Middle frontal gyrus (tissue), 1 donor: ENCODE measurements around the gene OR9A2.

ENCODE experiments used
- DNase-seq: peaks from one replicate; pipeline ENCODE4 v3.0.0-alpha.2; 2015; ENCODE audit warnings: low spot score; ENCODE audit errors: extremely low spot score

The OR9A2 gene, protein sequence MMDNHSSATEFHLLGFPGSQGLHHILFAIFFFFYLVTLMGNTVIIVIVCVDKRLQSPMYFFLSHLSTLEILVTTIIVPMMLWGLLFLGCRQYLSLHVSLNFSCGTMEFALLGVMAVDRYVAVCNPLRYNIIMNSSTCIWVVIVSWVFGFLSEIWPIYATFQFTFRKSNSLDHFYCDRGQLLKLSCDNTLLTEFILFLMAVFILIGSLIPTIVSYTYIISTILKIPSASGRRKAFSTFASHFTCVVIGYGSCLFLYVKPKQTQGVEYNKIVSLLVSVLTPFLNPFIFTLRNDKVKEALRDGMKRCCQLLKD

DNA sequence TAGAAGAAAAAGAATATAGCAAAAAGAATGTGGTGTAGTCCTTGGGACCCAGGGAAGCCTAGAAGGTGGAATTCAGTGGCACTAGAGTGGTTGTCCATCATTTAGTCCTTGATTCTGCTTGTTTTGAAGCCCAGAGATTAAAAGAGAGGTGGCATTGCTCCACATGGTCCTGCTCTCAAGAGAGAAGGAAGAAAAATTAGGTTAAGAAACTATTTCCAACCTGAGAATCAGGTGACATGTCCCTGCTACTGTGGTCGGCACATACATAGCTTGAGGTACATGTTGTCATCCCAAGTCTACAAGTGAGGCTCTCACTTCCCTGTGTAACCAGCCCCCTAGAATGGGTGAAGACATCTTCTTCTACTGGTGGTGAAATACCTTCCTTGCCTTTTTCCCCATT, at the start of gene OR9A2:
TSS of gene OR9A2 (minus strand) at position 101 of the 400 bp plus-strand sequence. CDS start at position 101, 0 bp downstream.
- no peak for DNase-seq

GRCh38 chr7:143074141-143074540, 47.2 kb upstream of the OR9A2 start:
- DNase-seq: no peak

DNA sequence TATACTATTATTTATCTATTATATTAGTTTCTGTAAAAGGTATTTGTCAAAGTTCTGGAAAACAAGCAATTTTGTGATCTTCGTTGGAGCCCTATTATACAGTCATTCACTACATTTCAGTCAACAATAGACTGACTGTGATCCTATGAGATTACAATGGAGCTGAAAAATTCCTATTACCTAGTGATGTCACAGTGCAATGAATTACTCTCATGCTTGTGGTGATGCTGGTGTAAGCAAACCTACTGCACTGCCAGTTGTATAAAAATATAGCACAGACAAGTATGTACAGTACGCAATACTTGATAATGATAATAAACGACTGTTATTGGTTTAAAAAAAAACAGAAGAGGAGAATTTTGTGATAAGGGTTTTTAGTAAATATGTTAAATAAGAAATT, 46.6 kb upstream of the OR9A2 start:
- DNase-seq: no peak

GRCh38 chr7:143069912-143070500, 43.1 kb upstream of the OR9A2 start:
- DNase-seq: no peak

- no peak for DNase-seq
These were observed 41.5 kb upstream of the OR9A2 start for GRCh38 chr7:143068446-143068845.

- no peak for DNase-seq
These were observed 36.8 kb upstream of the OR9A2 start for GRCh38 chr7:143063741-143064140.

DNA sequence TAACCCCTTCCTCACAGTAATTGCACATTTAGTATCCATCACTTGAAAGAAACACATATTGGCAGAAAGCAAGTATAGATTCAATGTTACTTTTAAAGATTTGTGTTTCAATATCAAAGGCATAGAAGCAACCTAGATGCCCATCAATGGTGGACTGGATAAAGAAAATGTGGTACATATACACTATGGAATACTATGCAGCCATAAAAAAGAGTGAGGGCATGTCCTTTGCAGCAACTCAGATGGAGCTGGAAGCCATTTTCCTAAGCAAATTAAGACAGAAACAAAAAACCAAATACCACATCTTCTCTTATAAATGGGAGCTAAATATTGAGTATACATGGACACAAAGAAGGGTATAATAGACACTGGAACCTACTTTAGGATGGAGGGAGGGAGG, 28.8 kb upstream of the OR9A2 start:
- DNase-seq: no peak

DNA sequence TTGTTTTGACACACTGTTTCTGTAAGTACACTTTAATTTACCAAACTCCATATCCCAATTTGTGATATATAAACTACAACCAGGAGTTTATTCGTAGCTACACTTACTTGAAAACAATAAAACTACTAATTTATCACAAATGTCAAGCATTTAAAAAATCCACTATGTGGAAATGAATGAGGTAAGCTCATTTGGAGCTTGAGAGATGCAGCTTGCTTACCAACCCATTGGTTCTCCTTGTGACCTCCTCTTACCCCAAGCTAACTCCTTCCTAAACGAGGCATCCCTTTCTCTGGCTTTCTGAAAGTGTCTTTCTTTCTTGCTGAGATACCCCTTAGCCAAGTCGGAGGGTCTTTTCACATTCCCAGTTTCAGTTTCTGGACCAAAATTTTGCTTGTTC, 27.7 kb upstream of the OR9A2 start:
- DNase-seq: no peak

- DNase-seq: no peak
These were observed 25.1 kb upstream of the OR9A2 start, which contains the start of gene OR6V1 for GRCh38 chr7:143052041-143052440. Gene OR6V1, plus strand, starts transcription at chr7:143052341. Its CDS starts 0 bp downstream, at chr7:143052341.

GRCh38 chr7:143050931-143051330, 24.0 kb upstream of the OR9A2 start:
- DNase-seq: no peak

DNA sequence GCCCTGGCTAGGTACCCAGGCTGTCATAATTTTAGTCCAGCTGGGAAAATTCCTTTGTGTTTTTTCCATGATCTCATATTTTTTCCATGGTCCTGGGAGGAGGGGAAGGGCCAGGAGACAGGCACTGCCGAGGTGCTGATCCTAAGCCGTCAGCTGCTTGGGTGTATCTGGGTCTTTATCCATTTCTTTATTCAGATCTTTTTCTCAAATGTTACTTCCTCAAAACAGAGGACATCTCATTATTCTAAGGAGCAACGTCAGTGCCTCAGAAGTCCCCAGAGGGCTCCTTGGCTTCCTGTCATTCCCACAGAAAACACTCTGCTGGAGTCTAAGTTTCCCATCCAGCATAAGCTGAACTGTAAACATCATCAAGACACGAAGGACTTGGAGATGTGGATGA, 22.4 kb upstream of the OR9A2 start:
- no peak for DNase-seq

- no peak for DNase-seq
These were observed 21.9 kb upstream of the OR9A2 start for GRCh38 chr7:143048827-143049226.

DNA sequence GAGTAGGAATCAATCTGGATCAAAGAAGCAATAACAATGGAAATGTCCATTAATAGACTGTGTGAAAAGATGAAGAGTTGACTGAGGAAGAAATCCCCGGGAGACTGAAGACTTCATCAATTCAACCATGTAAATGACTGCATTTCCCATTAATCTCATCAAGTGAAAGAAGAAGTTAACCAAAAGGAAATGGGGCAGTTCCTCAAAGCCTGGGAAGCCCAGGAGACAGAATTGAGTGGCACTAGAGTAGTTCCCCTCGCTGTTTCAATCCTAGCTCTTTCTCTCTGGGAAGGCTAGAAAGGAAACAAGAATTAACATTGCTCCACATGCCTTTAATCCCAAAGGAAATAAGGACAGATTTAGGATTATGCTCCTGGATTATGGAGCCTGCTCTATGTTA, 20.4 kb upstream of the OR9A2 start:
- DNase-seq: no peak

DNA sequence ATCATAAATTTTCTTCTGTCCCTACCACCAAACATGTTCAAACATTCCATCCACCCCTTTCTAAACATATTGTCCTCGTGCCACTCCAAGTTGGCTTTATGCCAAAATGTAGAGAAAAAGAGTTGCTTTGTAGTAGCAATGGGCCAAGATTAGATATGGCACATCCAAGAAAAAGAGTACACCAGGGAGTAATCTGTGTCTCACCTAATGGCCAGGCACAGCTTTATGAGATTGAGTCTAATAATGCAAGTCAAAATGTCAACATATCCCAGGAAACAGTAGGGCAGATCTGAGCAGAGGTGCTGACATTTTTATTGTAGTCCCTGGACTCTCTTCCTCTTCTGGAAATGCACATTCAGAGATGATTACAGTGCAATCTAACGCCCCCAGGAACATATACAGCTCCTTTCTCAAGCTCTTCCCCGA, 19.5 kb upstream of the OR9A2 start:
- DNase-seq: no peak

DNA sequence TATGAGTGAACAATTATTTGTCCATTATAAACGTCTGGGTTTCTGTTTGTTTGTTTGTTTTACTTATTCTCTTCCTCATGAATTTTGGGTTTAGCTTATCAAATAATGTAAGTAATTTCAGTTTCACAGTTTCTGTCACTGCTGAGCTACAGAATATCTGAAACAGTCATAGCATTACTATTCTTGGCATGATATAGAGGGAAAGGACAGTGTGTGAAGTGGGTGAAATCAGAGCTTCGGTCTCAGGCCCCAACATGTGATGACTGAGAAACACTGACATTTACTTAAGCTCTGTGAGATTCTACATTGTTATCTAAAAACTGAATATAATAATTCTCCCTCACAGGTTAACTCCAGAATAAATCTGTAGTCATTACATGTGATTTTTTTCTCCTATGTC, 16.5 kb upstream of the OR9A2 start:
- DNase-seq: no peak

DNA sequence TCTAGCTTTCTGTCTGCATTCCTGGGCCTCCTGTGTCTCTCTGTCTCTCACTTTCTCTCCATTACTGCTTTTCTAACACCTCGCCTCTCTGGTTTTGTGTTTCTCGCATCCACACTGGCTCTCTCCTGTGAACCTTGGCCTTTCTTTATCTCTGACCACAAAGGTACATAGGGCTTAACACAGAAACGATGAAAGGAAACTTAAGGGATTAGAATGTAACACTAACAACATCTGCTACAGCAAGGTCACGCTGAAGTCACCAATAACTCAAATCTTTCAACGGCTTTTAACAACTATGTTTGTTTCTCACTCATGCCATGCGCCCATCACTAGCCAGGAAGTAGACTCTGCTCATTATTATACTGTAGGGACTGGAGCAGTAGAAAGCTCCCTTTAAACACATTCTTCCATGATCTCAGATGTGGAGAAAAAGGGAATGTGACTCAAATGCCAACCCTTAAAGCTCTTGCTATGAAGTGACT, 15.9 kb upstream of the OR9A2 start:
- DNase-seq: no peak

GRCh38 chr7:143042159-143042789, 15.3 kb upstream of the OR9A2 start:
- no peak for DNase-seq

GRCh38 chr7:143041346-143041745, 14.4 kb upstream of the OR9A2 start:
- no peak for DNase-seq

DNA sequence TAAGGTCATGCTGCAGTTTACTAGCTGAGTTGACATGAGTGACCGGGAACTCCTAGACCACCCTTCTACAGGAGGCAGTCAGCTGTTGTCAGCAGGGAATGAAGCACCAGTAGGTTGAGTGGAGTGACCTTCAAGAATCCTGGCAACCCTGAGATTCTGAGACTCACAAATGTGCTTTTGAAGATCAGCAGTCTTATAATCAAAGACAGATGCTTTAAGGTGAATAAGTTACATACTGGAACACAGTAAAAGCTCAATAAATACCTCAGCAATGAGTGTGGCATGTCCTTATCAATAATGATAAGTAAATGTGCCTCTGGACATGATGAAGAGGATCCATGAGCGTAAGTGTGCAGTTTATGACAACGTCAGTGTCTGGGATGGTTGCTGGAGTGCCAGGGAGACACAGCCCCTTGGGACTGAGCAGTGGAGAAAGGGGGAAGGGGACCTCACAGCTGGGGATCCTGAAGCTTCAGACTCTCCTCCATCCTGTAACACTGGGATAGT, 13.3 kb upstream of the OR9A2 start:
- DNase-seq: no peak

DNA sequence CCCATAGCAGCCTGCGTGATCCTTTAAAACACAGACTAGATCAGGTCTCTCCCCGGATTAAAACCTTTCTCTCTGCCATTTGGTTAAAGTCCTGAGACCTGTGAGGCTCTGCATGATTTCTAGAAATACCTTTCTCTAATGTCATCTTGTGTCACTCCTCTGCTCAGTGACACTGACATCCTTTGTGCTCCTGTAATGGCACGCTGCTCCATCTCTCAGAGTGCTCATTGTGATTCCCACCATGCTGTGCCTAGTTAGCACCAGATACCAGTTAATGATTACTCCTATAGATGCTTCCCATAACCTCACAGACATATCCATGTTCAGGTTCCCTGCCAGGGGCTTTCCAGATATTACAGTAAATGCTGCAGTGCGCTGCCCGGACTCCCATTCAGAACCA, 11.7 kb upstream of the OR9A2 start:
- no peak for DNase-seq

- DNase-seq: no peak
These were observed 751 bp upstream of the OR9A2 start for GRCh38 chr7:143027683-143028082.

DNA sequence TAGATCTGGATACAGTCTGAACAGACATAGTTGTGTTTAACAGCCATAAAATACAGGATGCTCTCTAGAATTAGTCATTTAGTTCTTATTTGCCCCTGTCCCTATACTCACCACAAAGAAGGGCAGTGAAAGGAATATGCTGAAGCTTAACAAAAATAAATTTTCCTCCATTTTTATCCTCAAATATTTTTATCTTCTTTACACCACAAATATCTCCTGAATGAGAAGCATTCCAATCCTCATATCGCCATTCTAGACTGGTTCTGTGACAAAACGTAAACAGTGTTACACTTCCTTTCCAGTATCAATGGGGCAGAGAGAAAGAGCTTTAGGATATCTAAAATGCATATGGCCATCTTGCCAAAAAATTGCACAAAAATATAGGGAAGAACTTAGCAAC, 1.6 kb downstream of the OR9A2 start:
- no peak for DNase-seq
